ENCODE measurements around the gene THOC6. TPM values are rescaled to one million over a fixed set of nuclear protein-coding genes. Genes with fewer than 3 reads are reported as not detected.

Gene THOC6
- polyA plus RNA-seq, 1 donor, result 46.7 TPM

DNA sequence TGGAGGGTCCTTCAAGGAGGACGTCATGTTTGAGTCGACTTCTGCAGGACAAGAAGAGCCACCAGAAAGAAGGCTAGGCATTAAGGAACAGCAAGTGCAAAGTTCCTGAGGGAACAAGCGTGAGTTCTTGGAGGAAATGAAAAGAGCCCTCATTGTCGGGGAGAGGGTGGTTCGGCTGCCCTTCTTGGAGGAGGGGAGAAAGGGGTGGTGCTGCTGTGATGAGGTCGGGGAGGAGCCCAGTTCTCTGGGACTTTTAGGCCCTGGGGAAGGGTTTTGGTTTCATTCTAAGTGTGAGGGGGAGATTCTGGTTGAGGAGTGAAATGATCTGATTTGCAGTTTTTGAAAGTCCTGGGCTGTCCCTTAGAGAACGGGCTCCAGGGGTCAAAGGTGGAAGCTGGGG lies 8.8 kb downstream of the THOC6 start:
- Histone ChIP-seq H3K36me3 (ENCODE audit: control insufficient read depth, insufficient read depth, low read length) (peaks cover 2% of the 10 kb centered on the region), H3K4me3 (ENCODE audit: low read length) (no peak overlapping the region), H3K9me3 (ENCODE audit: control insufficient read depth, low read depth, low read length) (peaks cover 3% of the 10 kb centered on the region), H3K27me3 (ENCODE audit: control insufficient read depth, insufficient read depth, low read length) (peaks cover 60% of the 10 kb centered on the region), H3K4me1 (ENCODE audit: control insufficient read depth, insufficient read depth, low read length) (peaks cover 15% of the 10 kb centered on the region), H3K27ac (ENCODE audit: low read length) (no peak overlapping the region)
- peak in 1 of 2 donors; percentile 34 for DNase-seq
- 20% methylated on average over 1 of the region's 7 CpGs for WGBS (ENCODE audit: insufficient coverage, low lambda C conversion rate)

GRCh38 chr16:3035289-3035971 lies 11.6 kb downstream of the THOC6 start:
- no peak for DNase-seq
- H3K36me3 ChIP-seq (ENCODE audit: control insufficient read depth, insufficient read depth, low read length), result no peaks in the 10 kb centered on the region
- no CpG with 5 or more reads among the region's 19 CpGs for WGBS (ENCODE audit: insufficient coverage, low lambda C conversion rate)
- H3K4me1 ChIP-seq (ENCODE audit: control insufficient read depth, insufficient read depth, low read length), result peaks cover 20% of the 10 kb centered on the region
- H3K4me3 ChIP-seq (ENCODE audit: low read length), result peak overlapping the region; percentile 59
- H3K27ac ChIP-seq (ENCODE audit: low read length), result no peak overlapping the region
- peaks cover 3% of the 10 kb centered on the region for H3K9me3 ChIP-seq (ENCODE audit: control insufficient read depth, low read depth, low read length)
- H3K27me3 ChIP-seq (ENCODE audit: control insufficient read depth, insufficient read depth, low read length), result peaks cover 47% of the 10 kb centered on the region

DNA sequence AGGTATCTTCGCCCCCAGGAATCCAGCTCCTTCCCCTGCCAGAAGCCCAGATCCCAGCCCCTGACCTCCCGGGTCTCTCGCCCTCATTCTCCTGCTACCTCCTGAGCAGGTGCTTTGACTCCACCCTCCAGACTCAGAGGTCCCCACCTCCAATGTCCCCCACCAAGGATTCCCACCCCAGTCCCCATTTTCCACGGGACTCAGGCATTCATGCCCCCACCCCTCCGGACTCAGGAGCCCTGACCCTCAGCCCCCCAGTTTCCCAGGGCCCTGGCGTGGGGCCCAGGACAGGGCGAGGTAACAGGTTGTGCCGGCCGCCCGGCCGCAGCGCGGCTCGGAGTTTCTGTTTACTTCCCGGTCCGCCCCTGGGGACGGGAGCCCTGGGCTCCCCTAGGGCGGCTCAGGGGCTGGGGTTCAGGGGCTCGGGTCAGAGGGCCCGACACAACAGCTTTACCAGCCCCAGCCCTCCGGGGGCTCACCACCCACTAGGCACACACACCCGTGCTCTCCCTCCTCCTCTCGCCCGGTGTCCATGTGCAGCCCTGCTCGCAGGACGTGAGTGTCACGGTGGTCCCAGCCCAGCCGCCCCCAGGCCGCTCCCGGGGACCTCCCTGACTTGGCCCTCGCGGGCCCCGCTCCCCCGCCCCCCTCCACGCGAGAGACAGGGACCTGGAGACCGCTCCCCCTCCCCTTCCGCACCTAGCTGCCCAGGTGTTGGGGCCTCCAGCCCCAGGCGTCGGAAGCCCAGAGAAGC lies 12.3 kb downstream of the THOC6 start:
- Histone ChIP-seq H3K4me1 (ENCODE audit: control insufficient read depth, insufficient read depth, low read length) (peaks cover 20% of the 10 kb centered on the region), H3K4me3 (ENCODE audit: low read length) (peak overlapping the region; percentile 59), H3K9me3 (ENCODE audit: control insufficient read depth, low read depth, low read length) (no peaks in the 10 kb centered on the region), H3K27me3 (ENCODE audit: control insufficient read depth, insufficient read depth, low read length) (peaks cover 43% of the 10 kb centered on the region), H3K27ac (ENCODE audit: low read length) (no peak overlapping the region), H3K36me3 (ENCODE audit: control insufficient read depth, insufficient read depth, low read length) (no peaks in the 10 kb centered on the region)
- DNase-seq, result peak in 1 of 2 donors; percentile 59
- WGBS (ENCODE audit: insufficient coverage, low lambda C conversion rate), result no CpG with 5 or more reads among the region's 40 CpGs

DNA sequence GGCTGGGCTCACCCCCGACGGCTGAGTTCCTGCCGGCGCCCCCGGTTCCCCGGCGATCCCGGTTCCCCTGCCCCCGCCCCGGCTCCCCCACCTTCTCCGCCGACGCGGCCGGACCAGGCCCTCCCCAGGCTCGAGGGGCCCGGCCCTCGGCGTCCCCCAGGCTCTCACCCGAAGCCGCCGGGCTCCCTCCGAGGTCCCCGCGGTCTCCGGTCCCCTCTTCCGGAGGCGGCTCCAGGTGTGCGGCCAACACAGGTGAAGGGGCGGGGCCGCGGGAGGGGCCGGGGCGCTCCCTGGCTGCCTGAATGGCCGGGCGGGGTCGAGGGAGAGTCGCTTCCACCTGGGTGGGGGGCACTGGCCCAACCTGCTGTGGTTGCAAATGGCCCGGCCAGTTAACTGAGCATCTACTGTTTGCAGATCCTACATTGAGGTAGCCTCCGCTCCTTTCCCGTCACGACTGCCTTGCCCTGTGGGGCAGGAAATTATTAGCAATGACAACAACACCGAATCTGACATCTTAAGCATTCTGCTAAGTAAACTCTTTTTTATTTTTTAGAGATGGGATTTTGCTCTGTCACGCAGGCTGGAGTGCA lies 13.0 kb downstream of the THOC6 start, which contains the start of gene BICDL2:
TSS of gene BICDL2 (minus strand) at position 219 of the 590 bp plus-strand sequence. CDS start 1,448 bp downstream, outside the sequence.
- H3K27ac ChIP-seq (ENCODE audit: low read length), result no peak within 1 kb of the TSS
- DNase-seq, result peak in 1 of 2 donors; percentile 73

DNA sequence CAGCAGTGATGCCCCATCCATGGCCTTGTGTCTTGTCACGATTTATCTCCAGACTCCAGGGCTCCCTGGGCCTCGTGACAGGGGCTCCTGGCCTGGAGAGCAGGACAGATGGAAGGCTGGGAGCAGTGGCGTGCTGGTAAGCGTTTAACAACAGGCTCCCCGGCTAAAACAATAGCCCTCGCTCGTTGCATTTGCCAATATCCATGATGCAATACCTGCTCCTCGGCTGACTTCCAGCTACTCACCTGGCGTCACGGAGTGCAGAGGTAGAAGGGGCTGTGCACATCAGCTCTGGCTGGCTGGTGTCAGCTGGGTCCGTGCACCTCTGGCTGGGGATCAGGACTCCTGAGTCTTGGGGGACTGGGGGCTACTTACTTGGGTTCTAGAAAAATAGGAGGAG lies 14.4 kb downstream of the THOC6 start:
- no CpG with 5 or more reads among the region's 11 CpGs for WGBS (ENCODE audit: insufficient coverage, low lambda C conversion rate)
- Histone ChIP-seq H3K4me1 (ENCODE audit: control insufficient read depth, insufficient read depth, low read length) (peaks cover 18% of the 10 kb centered on the region), H3K27ac (ENCODE audit: low read length) (no peak overlapping the region), H3K27me3 (ENCODE audit: control insufficient read depth, insufficient read depth, low read length) (peaks cover 51% of the 10 kb centered on the region), H3K4me3 (ENCODE audit: low read length) (no peak overlapping the region), H3K9me3 (ENCODE audit: control insufficient read depth, low read depth, low read length) (no peaks in the 10 kb centered on the region), H3K36me3 (ENCODE audit: control insufficient read depth, insufficient read depth, low read length) (no peaks in the 10 kb centered on the region)
- DNase-seq, result peak; percentile 65 to 82

More for the DNA sequence above, 13.0 kb downstream of the THOC6 start, which contains the start of gene BICDL2:
- Histone ChIP-seq H3K36me3 (ENCODE audit: control insufficient read depth, insufficient read depth, low read length) (no peaks in the 10 kb centered on the region), H3K4me1 (ENCODE audit: control insufficient read depth, insufficient read depth, low read length) (peaks cover 20% of the 10 kb centered on the region), H3K27me3 (ENCODE audit: control insufficient read depth, insufficient read depth, low read length) (peaks cover 47% of the 10 kb centered on the region), H3K9me3 (ENCODE audit: control insufficient read depth, low read depth, low read length) (no peaks in the 10 kb centered on the region), H3K4me3 (ENCODE audit: low read length) (peak within 1 kb of the TSS; percentile 59)
- no CpG with 5 or more reads among the region's 44 CpGs for WGBS (ENCODE audit: insufficient coverage, low lambda C conversion rate)

DNA sequence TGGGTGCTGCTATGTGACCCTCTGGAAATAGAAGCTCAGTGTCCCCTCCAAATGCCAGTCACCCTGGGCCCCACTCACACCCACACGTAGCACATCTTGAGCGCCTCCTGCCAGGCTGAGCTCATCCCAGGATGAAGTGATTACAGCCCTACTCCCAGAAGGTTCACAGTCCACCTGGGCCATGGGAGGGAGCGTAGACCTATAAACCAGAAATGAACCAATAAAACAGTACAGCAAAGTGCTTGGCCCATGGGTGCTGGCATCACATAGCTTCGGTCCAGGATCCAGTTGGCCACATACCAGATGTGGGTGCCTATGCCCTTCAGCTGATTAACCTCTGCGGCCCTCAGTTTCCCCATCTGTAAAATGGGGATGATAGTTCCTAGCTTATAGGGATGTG lies 15.1 kb downstream of the THOC6 start:
- peak overlapping the region; percentile 21 for H3K27ac ChIP-seq (ENCODE audit: low read length)
- peaks cover 57% of the 10 kb centered on the region for H3K27me3 ChIP-seq (ENCODE audit: control insufficient read depth, insufficient read depth, low read length)
- peak; percentile 68 to 80 for DNase-seq
- WGBS (ENCODE audit: insufficient coverage, low lambda C conversion rate), result no CpG with 5 or more reads among the region's 5 CpGs
- H3K4me1 ChIP-seq (ENCODE audit: control insufficient read depth, insufficient read depth, low read length), result peaks cover 18% of the 10 kb centered on the region
- no peaks in the 10 kb centered on the region for H3K9me3 ChIP-seq (ENCODE audit: control insufficient read depth, low read depth, low read length)
- H3K36me3 ChIP-seq (ENCODE audit: control insufficient read depth, insufficient read depth, low read length), result no peaks in the 10 kb centered on the region
- no peak overlapping the region for H3K4me3 ChIP-seq (ENCODE audit: low read length)

DNA sequence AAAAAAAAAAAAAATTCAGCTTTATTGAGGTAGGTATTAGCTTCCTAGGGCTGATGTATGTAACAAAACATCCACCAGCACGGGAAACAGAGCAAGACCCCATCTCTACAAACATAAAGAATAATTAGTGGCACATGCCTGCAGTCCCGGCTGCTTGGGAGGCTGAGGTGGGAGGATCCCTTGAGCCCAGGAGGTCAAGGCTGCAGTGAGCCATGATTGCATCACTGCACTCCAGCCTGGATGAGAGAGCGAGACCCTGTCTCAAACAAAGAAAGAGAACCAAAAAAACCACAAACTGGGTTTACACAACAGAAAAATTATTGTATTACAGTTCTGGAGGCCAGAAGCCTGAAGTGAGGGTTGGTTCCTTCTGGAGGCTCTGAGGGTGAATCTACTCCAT lies 18.5 kb downstream of the THOC6 start:
- peaks cover 66% of the 10 kb centered on the region for H3K27me3 ChIP-seq (ENCODE audit: control insufficient read depth, insufficient read depth, low read length)
- H3K9me3 ChIP-seq (ENCODE audit: control insufficient read depth, low read depth, low read length), result peaks cover 15% of the 10 kb centered on the region
- H3K27ac ChIP-seq (ENCODE audit: low read length), result no peak overlapping the region
- peaks cover 25% of the 10 kb centered on the region for H3K4me1 ChIP-seq (ENCODE audit: control insufficient read depth, insufficient read depth, low read length)
- DNase-seq, result no peak
- no CpG with 5 or more reads among the region's 3 CpGs for WGBS (ENCODE audit: insufficient coverage, low lambda C conversion rate)
- no peaks in the 10 kb centered on the region for H3K36me3 ChIP-seq (ENCODE audit: control insufficient read depth, insufficient read depth, low read length)
- H3K4me3 ChIP-seq (ENCODE audit: low read length), result no peak overlapping the region

- peaks cover 83% of the 10 kb centered on the region for H3K27me3 ChIP-seq (ENCODE audit: control insufficient read depth, insufficient read depth, low read length)
- H3K4me1 ChIP-seq (ENCODE audit: control insufficient read depth, insufficient read depth, low read length), result peaks cover 9% of the 10 kb centered on the region
- DNase-seq, result no peak
- no peak overlapping the region for H3K4me3 ChIP-seq (ENCODE audit: low read length)
- peaks cover 16% of the 10 kb centered on the region for H3K9me3 ChIP-seq (ENCODE audit: control insufficient read depth, low read depth, low read length)
- WGBS (ENCODE audit: insufficient coverage, low lambda C conversion rate), result 80% methylated on average over 1 of the region's 6 CpGs
- no peaks in the 10 kb centered on the region for H3K36me3 ChIP-seq (ENCODE audit: control insufficient read depth, insufficient read depth, low read length)
- H3K27ac ChIP-seq (ENCODE audit: low read length), result no peak overlapping the region
Measured at GRCh38 chr16:3044708-3045107, 20.9 kb downstream of the THOC6 start.

GRCh38 chr16:3045758-3046640 lies 22.2 kb downstream of the THOC6 start, which contains the start of gene MMP25:
TSS of gene MMP25 (plus strand) at chr16:3046561. CDS start at chr16:3046918, 357 bp downstream.
- DNase-seq, result peak in 1 of 2 donors; percentile 27
- no peak within 1 kb of the TSS for H3K27ac ChIP-seq (ENCODE audit: low read length)

More at GRCh38 chr16:3045758-3046640, 22.2 kb downstream of the THOC6 start, which contains the start of gene MMP25:
- Histone ChIP-seq H3K36me3 (ENCODE audit: control insufficient read depth, insufficient read depth, low read length) (no peaks in the 10 kb centered on the region), H3K27me3 (ENCODE audit: control insufficient read depth, insufficient read depth, low read length) (peaks cover 91% of the 10 kb centered on the region), H3K9me3 (ENCODE audit: control insufficient read depth, low read depth, low read length) (peaks cover 16% of the 10 kb centered on the region), H3K4me3 (ENCODE audit: low read length) (peak within 1 kb of the TSS; percentile 31), H3K4me1 (ENCODE audit: control insufficient read depth, insufficient read depth, low read length) (peaks cover 9% of the 10 kb centered on the region)
- WGBS (ENCODE audit: insufficient coverage, low lambda C conversion rate), result no CpG with 5 or more reads among the region's 86 CpGs

Data from large intestine (tissue), 3 donors.